GM19099 (cell line): Measurements from ENCODE around the gene KRT33A.

Experiments used
- POLR2A ChIP-seq: IDR thresholded peaks from 3 replicates; pipeline ENCODE4 v1.6.1; 2011; ENCODE audit warnings: low read depth; ENCODE audit not compliant: insufficient read length; ENCODE audit errors: extremely low read depth

Gene KRT33A

DNA sequence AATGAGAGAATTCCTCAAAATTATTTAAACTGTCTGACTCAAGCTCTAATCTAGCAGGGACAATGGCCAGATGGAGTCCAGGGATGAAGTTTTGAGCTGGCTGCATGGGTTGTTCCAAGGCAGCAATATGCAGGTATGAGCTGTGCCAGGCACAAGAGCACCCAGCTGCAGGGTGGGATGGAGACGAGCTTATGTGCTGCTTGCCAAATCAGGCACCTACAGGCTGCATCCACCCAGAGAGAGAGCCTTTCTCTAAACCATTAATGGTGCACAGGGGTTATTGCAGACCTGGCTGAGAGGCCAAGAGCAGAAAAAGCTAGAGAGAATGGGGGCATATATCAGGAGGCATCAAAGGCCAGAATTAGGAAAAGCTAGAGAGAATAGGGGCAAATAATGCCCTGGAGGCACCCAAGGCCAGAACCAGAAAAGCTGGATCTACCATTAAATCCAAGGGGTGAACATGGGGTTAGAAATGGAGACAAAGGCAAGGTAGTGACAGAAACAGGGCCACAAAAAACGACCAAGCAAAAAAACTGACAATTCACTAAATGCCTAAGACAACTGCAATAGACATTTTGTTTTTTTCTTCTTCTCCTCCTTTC, 11.0 kb downstream of the KRT33A start:
- no peak for TF ChIP-seq POLR2A

DNA sequence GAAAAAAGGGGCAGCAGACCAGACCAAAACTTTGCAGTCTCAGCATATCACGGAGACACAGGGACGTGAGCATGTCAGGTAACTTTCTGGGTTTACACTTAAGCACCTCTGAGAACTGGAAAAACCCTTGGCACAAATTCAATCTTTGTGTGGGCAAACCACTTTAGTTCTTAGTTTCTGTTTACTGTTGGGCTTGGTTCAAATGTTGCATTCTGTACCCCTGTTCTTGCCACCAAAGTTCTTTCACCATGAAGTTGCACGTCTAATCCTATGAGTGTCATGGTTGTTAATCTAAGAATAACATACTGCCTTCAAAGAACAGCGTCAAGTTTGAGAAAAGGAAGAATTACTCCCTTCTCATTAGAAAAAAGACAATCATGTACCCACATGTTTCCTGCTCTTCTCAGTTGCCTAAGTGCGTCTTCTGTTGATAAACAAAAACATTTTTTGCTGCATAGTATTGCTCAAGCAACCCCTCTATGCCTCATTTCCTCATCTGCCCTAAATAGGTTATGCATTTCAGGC, 11.6 kb downstream of the KRT33A start:
- no peak for TF ChIP-seq POLR2A

DNA sequence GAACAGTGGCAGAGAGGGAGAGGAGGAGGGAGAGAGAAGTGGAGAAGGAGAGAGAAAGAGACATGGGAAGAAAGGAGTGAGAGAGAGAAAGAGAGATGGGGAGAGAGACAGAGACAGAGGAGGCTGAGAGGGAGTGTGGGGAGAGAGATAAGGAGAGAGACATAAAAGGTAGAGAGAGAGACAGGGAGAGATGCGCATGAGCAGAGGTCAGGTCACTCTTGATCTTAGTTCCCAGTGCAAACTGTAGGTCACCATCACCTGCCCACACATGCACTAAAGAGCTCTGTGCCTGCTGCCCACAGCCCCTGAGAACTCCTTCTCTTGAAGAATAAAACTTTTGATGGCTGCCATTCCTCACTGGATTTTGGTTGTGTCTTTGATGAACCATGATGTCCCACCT, 14.9 kb downstream of the KRT33A start:
- no peak for TF ChIP-seq POLR2A

DNA sequence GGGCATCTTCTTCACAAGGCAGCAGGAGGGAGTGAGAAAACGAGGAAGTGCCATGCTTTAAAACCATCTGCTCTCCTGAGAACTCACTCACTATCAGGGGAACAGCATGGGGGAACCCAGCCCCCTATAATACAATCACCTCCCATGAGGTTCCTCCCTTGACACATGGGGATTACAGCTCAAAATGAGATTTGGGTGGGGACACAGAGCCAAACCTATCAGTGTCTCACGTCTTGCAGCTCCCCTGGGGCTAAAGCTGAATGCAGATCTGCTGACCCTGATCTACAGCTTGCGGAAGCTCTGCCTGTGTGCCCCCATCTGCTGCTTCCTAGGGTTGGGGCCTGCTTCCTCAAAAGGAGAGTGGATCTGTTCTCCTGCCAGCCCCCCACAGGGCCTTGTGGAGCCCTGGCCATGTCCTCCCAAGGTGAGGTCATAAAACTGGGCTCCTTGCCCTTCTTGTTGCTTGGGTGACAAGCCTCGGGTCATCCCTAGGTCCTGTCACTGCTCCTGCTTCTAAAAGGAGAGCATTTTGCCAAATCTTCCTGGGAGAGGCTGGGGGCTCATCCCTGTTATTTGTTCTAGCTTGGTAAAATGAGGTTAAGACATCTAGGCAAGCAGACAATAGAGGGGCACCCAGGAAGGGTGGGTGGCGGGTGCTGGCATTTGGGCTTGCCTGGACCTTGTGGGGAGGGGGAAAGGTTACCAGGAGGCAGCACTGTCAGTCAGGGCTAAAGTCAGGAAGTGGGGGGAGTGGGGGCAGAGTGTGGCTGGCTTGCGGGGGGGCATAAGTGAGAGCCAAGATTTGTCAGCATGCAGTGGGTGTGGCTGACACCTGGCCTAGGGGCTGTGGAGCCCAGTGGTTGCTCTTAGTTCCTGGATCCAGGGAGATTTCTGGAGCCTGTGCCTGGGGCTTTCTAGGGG, 16.0 kb downstream of the KRT33A start:
- no peak for TF ChIP-seq POLR2A

DNA sequence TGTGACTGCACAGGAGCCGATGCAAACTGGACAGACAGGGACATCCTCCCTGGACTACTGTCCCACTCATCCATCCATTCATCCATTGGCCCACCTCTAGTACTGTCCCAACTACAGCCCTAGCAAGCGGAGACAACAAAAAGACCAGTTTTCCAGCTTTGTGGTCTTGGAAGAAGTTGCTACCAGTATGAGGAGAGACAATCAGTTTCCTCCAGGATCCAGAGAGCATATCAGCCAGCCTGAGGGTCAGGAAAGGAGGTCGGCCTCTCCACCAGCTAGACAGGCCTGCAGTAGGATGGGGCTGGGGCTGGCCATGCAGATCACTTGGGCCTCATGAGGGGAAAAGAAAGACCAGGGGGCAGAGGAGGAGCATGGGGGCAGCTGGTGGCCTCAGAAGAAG, 16.8 kb downstream of the KRT33A start:
- no peak for TF ChIP-seq POLR2A

DNA sequence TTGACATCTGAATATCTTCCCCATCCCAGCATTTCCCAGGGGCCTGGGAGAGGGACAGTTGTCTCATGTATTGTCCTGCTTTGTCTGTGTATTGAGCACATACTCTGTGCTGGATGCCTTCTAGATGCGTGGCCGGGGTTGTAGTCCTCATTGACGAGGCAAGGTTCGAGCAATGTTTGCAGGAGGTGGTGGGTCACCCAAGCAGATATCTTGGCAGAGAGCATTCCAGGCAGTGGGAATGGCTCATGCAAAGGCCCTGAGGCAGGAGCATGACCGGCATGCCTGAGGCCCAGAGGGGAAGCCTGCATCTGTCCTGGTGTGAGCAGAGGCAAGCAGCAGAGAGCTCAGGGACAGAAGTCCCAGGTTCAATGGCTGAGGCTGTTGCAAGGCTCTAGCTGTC, 17.5 kb downstream of the KRT33A start:
- no peak for TF ChIP-seq POLR2A

DNA sequence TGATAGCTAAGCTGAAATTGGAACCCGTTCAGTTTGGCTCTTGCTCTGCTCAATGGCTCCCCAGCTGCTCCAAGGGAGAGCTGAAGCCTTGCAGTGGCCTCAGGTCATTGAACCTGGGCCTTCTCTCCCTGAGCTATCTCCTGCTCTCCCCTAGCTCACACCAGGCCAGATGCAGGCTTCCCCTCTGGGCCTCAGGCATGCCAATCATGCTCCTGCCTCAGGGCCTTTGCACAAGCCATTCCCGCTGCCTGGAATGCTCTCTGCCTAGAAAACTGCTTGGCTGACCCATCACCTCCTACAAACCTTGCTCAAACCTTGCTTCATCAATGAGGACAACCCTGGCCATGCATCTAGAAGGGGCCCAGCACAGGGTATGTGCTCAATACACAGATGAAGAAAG, 18.4 kb downstream of the KRT33A start:
- TF ChIP-seq POLR2A: no peak

DNA sequence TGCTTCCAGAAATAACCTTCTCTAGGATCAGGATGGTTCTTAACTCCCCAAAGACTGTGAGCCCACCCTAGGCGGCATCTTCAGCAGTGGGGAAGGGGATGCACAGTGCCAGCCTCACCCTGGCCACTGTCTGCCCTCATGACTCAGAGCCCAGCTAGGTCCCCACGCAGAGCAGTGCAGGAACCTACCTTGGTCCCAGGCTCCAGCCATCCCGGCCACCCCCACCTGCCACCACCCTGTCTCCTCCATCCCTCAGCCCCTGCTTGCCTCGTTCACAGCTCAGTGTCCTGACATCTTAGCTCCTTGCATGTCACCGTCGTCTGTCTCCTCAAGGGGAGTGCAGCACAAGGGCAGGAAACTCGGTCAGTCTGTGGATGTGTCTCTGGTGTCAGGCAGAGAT, 19.0 kb downstream of the KRT33A start:
- no peak for TF ChIP-seq POLR2A

DNA sequence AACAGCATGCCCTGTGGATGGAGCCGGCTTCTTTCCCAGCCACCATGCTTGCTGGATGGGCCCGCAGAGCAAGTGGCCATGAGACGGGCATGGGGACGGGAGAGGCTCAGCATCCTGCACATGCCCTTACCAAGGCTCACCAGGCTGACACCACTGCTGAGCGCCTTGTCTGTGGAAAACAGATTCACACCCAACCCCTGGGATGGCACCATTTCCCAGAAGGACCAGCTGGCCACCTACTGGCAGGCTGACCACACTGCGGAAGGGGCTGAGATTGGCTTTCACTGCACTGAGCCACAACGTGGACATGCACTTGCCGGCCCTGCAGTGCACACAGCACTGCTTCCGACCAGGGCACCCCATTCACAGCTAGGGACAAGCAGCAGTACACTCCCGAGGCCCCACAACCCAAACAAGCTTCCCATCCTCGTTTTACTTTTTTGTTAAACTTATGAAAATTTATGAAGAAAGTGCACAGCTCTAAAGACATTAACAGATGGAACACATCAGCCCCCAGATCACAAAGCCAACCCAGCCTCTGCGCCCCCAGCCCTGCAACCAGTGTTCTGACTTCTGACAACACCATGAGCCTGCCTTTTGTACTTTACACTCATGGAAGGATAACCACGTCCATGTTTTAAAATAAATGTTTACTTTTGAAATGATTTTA, 21.2 kb downstream of the KRT33A start:
- no peak for TF ChIP-seq POLR2A

DNA sequence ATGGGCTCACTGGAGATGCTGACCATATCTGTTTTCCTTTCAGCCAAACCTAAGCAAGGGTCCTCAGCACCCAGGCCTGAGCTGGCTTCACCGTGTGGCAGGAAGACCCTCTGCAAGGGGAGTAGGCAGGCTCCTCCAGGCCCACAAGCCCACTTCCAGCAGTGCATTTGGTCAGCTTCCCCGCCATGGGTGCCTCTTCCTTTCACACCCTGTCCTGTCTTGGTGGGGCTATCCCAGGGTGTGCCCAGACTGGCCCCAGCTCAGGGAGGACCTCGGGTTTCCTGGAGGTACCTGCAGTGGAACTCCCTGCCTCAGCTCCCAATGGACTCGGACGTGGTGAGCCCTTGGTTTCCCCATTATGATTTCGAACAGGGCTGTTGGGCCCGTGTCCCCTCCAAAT, 22.4 kb downstream of the KRT33A start:
- TF ChIP-seq POLR2A: no peak

DNA sequence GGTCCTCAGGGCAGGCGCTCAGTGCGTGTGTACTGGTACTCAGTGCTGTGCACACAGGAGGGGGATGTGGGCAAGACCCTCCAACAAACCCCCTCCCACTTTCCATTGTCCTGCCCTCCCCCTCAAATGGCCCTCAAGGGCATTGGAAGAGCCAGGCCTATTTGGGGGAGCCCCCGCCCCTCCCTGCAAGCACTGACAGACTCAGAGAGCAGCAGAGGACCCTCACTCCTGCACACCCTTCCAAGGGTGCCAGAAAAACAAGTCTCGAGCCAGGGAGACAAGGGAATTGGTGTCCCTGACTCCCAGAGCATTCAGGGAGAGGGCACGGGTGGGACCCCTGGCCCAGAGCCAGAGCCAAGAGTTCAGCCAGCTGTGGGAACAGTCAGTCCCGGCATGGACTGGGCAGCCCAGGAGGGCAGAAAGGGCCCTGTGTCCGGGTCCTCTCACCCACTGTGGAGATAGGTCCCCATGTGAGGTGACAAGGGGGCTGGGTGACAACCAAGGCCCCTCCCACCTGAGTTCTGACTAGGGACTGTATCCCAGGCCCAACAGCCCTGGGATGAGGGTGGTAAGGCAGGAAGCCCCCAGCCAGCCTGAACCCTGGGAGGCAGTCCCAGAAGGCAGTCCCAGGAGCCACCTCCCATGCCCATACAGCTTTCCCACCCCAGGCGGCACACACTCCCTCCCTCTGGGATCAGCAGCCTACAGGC, 23.1 kb downstream of the KRT33A start:
- no peak for TF ChIP-seq POLR2A

DNA sequence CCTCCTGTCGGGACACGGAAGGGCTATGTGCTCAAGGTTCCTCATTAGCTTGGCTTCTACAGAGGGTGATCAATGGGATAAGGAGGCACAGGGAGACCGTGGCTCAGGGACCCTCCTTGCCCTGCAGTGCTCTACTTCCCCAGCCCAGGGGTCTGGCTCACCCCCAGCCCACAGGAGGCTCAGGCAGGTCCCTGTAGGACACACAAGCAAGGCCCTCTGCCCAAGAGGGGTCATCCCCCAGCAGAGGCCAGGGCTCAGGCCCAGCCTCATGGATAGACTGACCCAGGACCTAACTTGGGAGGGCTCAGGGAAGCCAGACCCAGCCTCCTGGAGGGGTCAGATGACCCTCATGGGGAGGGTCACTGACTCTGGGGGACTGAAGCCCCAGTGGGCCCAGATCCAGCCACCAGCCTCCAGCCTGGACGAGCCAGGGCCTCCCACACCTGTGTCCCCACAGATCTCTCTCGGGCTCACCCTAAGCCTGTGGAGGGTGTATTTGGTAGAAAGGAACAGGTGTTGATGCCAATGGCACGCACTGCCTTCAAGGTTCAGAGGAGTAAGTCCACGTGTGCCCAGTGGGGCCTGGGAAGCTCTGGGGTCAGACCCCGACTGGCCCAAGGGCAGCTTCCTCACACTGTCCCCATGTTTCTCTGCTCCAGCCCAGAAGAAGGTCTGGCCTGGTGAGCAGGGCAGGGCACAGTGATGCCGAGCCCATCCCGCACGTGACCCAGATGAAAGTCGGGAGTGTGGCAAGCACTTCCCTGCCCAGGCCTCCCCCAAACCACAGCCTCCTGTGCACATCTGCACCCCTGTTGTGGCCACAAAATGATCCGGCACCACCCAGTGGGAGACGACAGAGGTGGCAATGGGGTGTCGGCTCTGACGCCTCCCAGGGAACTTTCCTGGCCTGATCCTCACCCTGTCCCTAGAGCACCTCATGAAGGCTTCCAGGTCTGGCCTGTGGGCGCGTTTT, 24.2 kb downstream of the KRT33A start:
- no peak for TF ChIP-seq POLR2A

DNA sequence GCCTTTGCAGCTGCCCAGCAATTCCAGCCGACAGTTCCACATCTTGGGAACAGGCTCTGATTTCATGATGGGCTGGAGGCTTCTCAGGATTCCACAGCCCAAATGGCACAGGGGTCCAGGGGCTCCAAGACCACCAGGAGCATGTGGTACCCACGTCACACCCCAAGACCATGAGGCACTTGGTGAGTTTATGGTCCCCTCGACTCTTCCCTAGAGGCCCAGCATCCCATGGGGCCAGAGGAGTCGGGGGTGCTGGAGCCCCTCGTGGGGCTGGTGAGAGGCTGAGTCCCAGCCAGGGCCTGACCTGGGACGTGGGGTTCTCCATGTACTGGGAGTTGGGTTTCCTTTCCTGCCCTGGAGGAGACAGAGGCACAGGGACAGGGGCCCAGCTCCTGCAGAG, 25.0 kb downstream of the KRT33A start:
- TF ChIP-seq POLR2A: no peak

DNA sequence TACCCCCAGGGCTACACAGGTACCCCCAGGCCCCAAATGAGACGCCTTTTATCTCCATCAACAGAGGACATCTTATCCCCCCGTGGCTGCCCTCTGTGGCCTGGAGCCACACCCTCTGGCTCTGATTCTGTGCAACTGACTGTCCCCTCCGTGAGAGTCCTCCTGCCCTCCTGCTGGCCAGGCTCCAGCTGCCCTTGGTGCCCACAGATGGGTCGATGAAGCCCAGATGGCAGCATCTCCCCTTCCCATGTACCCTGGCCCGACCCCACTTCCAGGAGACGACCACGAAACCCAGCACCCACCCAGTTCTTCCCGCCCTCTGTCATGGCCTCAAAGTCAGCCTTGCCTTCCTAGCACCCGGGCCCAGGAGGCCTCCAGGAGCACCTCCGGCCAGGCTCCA, 25.5 kb downstream of the KRT33A start:
- no peak for TF ChIP-seq POLR2A
